Immature natural killer cell (primary cell): ENCODE results near the gene ZC3HAV1L. TPM values are rescaled to one million over a fixed set of nuclear protein-coding genes. Genes with fewer than 3 reads are reported as not detected.
"Not testable (repeated sequence)": the region's sequence is repeated elsewhere in the genome, so short reads cannot be mapped to it uniquely, and the experiment has no call there.

Source experiments
- DNase-seq, 3 donors: peaks; one replicate each; pipeline ENCODE4 v3.0.0; 2022; ENCODE audit warnings: mixed read lengths in 1 of 3
- H3K27ac Mint-ChIP-seq, 6 donors: one replicate each; pipeline ENCODE4 v1.8.0; 2020; ENCODE audit warnings: mixed read lengths in 6 of 6, mild to moderate bottlenecking in 5 of 6, inconsistent platforms in 4 of 6, moderate library complexity in 3 of 6
- H3K27me3 Mint-ChIP-seq, 3 donors: one replicate each; pipeline ENCODE4 v1.8.0; 2020 to 2021; ENCODE audit warnings: low read depth in 3 of 3, mild to moderate bottlenecking in 3 of 3, mixed read lengths in 3 of 3, moderate library complexity in 3 of 3, inconsistent platforms in 1 of 3
- H3K36me3 Mint-ChIP-seq, 3 donors: one replicate each; pipeline ENCODE4 v1.8.0; 2020; ENCODE audit warnings: mixed read lengths in 3 of 3, inconsistent platforms in 2 of 3, mild to moderate bottlenecking in 2 of 3
- H3K4me1 Mint-ChIP-seq, 2 donors: one replicate each; pipeline ENCODE4 v1.8.0; 2020; ENCODE audit warnings: inconsistent platforms in 2 of 2, mild to moderate bottlenecking in 2 of 2, mixed read lengths in 2 of 2, moderate library complexity in 1 of 2
- H3K4me3 Mint-ChIP-seq, 5 donors: one replicate each; pipeline ENCODE4 v1.8.0; 2020; ENCODE audit warnings: mild to moderate bottlenecking in 5 of 5, mixed read lengths in 5 of 5, inconsistent platforms in 3 of 5, moderate library complexity in 3 of 5
- H3K9me3 Mint-ChIP-seq, 6 donors: one replicate each; pipeline ENCODE4 v1.8.0; 2020; ENCODE audit warnings: mild to moderate bottlenecking in 6 of 6, mixed read lengths in 6 of 6, inconsistent platforms in 4 of 6, moderate library complexity in 3 of 6
- polyA plus RNA-seq, 3 donors: library from polyadenylated mRNA; unstranded; fragments of 300-500 nt; fragmentation: Illumina TruSeq; gene quantifications; one replicate each; pipeline ENCODE4 v1.2.3, GENCODE V29; 2021

ZC3HAV1L gene
- polyA plus RNA-seq, 3 donors from 2014 or later: 0.21 to 0.40 TPM; not detected in 1

- no peak for DNase-seq
- H3K27ac Mint-ChIP-seq: peak overlapping the region in 5 of 6 donors; percentile 1 to 57 (median 53)
- no peak overlapping the region for H3K4me3 Mint-ChIP-seq
- no peaks in the 10 kb centered on the region for H3K9me3 Mint-ChIP-seq
- peaks cover 7 to 69% (median 31%) of the 10 kb centered on the region in 3 donors for H3K36me3 Mint-ChIP-seq
- peaks cover 10 to 15% (median 14%) of the 10 kb centered on the region in 3 donors for H3K27me3 Mint-ChIP-seq
- peaks cover 34 to 71% of the 10 kb centered on the region in 2 donors for H3K4me1 Mint-ChIP-seq
Observed at GRCh38 chr7:139068544-139069399, 32.9 kb upstream of the ZC3HAV1L start.

DNA sequence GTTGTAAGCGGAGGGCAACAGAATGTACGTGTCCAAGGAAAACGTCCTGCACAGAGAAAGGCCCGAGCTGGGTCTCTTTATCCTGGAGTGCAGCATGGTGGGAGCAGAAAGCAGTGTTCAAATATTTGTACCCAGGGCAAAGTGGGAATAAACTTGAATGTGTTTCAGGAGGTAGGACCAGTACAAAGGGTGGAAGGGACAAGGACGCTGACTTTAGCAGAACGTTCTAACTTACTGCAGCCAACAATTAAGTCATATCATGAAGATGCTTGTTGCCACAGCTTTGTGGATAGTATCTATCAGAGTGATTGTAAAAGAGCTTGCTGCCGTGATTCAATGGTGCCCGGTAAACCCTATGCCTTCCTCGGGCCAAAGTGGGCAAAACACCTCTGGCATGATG is 30.5 kb upstream of the ZC3HAV1L start:
- Mint-ChIP-seq H3K27me3 (peaks cover 4 to 6% (median 5%) of the 10 kb centered on the region in 3 donors), H3K36me3 (peaks cover 13 to 70% (median 33%) of the 10 kb centered on the region in 3 donors), H3K4me1 (peaks cover 26 to 73% of the 10 kb centered on the region in 2 donors)

DNA sequence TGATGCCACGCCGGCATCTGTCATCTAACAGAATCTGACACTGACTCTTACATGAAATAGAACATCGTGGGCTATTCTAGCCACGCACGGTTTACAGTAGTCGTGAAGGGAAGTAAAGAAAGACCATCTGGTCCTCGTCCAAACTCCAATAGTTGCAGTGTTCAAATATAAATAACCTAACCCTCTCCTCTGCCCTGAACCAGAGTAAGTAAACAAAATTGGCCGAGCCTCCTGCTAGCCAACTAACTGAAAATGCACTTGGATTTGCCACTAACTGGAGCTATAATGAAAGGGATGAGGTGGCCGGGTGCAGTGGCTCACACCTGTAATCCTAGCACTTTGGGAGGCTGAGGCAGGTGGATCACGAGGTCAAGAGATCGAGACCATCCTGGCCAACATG is 29.5 kb upstream of the ZC3HAV1L start:
- H3K36me3 Mint-ChIP-seq: peaks cover 18 to 79% (median 37%) of the 10 kb centered on the region in 3 donors
- H3K4me1 Mint-ChIP-seq: peaks cover 31 to 78% of the 10 kb centered on the region in 2 donors

More for the DNA sequence above, 30.5 kb upstream of the ZC3HAV1L start:
- DNase-seq: no peak
- H3K27ac Mint-ChIP-seq: peak overlapping the region in 5 of 6 donors; percentile 31 to 67 (median 57)
- no peaks in the 10 kb centered on the region for H3K9me3 Mint-ChIP-seq
- no peak overlapping the region for H3K4me3 Mint-ChIP-seq

GRCh38 chr7:139061416-139061815 is 25.6 kb upstream of the ZC3HAV1L start:
- Mint-ChIP-seq H3K4me3 (no peak overlapping the region), H3K36me3 (peaks cover 21 to 68% (median 34%) of the 10 kb centered on the region in 3 donors)

More for the DNA sequence above, 29.5 kb upstream of the ZC3HAV1L start:
- H3K27ac Mint-ChIP-seq: peak overlapping the region in 3 of 6 donors; percentile 23 to 57 (median 49)
- peaks cover 3 to 8% (median 4%) of the 10 kb centered on the region in 3 donors for H3K27me3 Mint-ChIP-seq
- H3K9me3 Mint-ChIP-seq: no peaks in the 10 kb centered on the region
- H3K4me3 Mint-ChIP-seq: no peak overlapping the region
- DNase-seq: no peak

DNA sequence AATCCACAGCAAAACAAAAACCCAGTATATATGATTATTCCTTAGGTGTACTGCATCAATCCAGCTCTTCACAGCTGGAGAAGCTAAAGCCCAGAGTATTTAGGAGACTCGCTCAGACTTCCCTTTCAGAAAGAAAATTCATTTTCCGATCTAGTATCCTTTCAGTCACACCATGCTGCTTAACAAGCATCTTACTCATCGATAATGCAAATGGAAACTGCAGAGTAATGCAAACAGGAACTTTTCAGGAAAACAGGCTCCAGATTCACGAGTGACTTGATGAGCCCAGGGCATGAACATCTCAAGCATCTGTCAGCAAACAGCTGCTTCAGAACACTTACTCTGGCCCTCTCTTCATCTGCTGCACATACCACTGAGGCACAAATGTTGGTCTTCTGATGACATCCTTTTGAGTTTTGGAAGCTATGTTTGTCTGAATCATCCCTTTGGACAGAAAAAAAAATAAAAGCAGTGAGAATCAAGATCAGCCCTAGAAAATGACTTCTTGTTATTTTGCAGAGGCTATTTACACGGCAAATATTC is 24.9 kb upstream of the ZC3HAV1L start:
- Mint-ChIP-seq H3K27ac (peak overlapping the region; percentile 52 to 88 (median 75)), H3K9me3 (no peaks in the 10 kb centered on the region), H3K36me3 (peaks cover 21 to 66% (median 30%) of the 10 kb centered on the region in 3 donors), H3K4me3 (no peak overlapping the region), H3K27me3 (peaks cover 3 to 9% (median 4%) of the 10 kb centered on the region in 3 donors), H3K4me1 (peaks cover 27 to 63% of the 10 kb centered on the region in 2 donors)
- DNase-seq: no peak

More at GRCh38 chr7:139061416-139061815, 25.6 kb upstream of the ZC3HAV1L start:
- DNase-seq: no peak
- Mint-ChIP-seq H3K27me3 (peaks cover 3 to 9% (median 4%) of the 10 kb centered on the region in 3 donors), H3K27ac (peak overlapping the region; percentile 52 to 88 (median 78)), H3K9me3 (no peaks in the 10 kb centered on the region), H3K4me1 (peaks cover 31 to 65% of the 10 kb centered on the region in 2 donors)

DNA sequence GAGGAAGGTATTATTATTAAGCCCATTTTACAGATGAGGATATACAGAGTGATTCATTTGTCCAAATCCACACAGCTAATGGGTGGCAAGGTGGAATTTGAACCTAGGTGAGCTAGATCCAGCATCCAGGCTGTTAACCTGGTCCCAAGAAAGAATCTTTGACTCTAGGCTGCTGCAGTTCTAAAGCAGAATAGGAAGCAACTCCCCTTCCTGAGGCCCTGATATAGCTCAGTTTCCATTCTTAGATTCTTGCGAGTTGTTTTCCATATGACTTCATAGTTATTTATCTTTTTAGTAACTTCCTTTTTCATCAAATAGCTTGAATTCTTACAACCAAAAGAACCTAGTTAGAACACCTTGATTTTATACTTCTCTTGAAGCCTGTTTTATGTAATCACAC is 24.1 kb upstream of the ZC3HAV1L start:
- no peak for DNase-seq
- H3K27me3 Mint-ChIP-seq: peaks cover 3 to 7% (median 4%) of the 10 kb centered on the region in 3 donors
- H3K36me3 Mint-ChIP-seq: peaks cover 21 to 59% (median 29%) of the 10 kb centered on the region in 3 donors
- H3K4me1 Mint-ChIP-seq: peaks cover 29 to 62% of the 10 kb centered on the region in 2 donors
- no peaks in the 10 kb centered on the region for H3K9me3 Mint-ChIP-seq
- H3K4me3 Mint-ChIP-seq: no peak overlapping the region
- H3K27ac Mint-ChIP-seq: peak overlapping the region; percentile 8 to 83 (median 54)

- peaks cover 21 to 57% (median 26%) of the 10 kb centered on the region in 3 donors for H3K36me3 Mint-ChIP-seq
- no peak overlapping the region for H3K4me3 Mint-ChIP-seq
- H3K9me3 Mint-ChIP-seq: no peaks in the 10 kb centered on the region
- DNase-seq: no peak
- H3K27ac Mint-ChIP-seq: peak overlapping the region in 5 of 6 donors; percentile 16 to 73 (median 49)
- peaks cover 3 to 7% (median 3%) of the 10 kb centered on the region in 3 donors for H3K27me3 Mint-ChIP-seq
- peaks cover 27 to 57% of the 10 kb centered on the region in 2 donors for H3K4me1 Mint-ChIP-seq
Observed at GRCh38 chr7:139058943-139059342, 23.1 kb upstream of the ZC3HAV1L start.

- Mint-ChIP-seq H3K4me1 (peaks cover 10 to 33% of the 10 kb centered on the region in 2 donors), H3K9me3 (no peaks in the 10 kb centered on the region), H3K36me3 (peaks cover 10 to 49% (median 20%) of the 10 kb centered on the region in 3 donors), H3K27ac (peak overlapping the region; percentile 22 to 77 (median 67)), H3K4me3 (no peak overlapping the region), H3K27me3 (peaks cover 0 to 5% (median 0%) of the 10 kb centered on the region in 3 donors)
- DNase-seq: no peak
Observed at GRCh38 chr7:139055674-139056073, 19.8 kb upstream of the ZC3HAV1L start.

GRCh38 chr7:139054656-139055055 is 18.8 kb upstream of the ZC3HAV1L start:
- not testable (repeated sequence) for H3K4me3 Mint-ChIP-seq
- H3K27ac Mint-ChIP-seq: peak overlapping the region in 3 of 6 donors; percentile 5 to 14 (median 7)

DNA sequence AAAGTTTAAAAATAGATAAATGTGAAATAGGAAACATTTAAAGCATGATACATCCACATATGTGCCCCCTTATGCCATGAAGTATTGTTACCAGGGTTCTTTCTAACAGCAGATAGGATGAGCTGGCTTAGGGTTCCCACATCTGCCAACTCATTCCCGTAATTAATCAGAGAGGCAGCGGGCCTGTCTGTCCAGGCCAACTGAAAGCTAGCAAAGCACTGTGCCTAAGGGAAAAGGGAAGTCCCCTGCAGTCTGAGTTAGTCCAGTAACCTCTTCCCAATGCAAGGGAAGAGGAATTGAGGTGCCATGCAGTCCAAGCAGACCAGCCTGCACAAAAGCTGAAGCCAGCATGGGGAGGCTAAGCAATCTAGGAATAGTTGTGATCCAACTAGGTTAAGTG is 18.3 kb upstream of the ZC3HAV1L start:
- Mint-ChIP-seq H3K27ac (peak overlapping the region in 4 of 6 donors; percentile 5 to 51 (median 10)), H3K27me3 (peaks cover 0 to 7% (median 0%) of the 10 kb centered on the region in 3 donors), H3K4me1 (peaks cover 4 to 29% of the 10 kb centered on the region in 2 donors), H3K4me3 (no peak overlapping the region), H3K9me3 (no peaks in the 10 kb centered on the region), H3K36me3 (peaks cover 15 to 52% (median 25%) of the 10 kb centered on the region in 3 donors)
- no peak for DNase-seq

More at GRCh38 chr7:139054656-139055055, 18.8 kb upstream of the ZC3HAV1L start:
- not testable (repeated sequence) for DNase-seq, H3K9me3 Mint-ChIP-seq, H3K27me3 Mint-ChIP-seq
- H3K36me3 Mint-ChIP-seq: peaks cover 10 to 46% (median 21%) of the 10 kb centered on the region in 3 donors
- peaks cover 4 to 24% of the 10 kb centered on the region in 2 donors for H3K4me1 Mint-ChIP-seq

- Mint-ChIP-seq H3K36me3 (peaks cover 22 to 57% (median 28%) of the 10 kb centered on the region in 3 donors), H3K9me3 (no peaks in the 10 kb centered on the region), H3K27me3 (peaks cover 0 to 8% (median 0%) of the 10 kb centered on the region in 3 donors), H3K4me1 (peaks cover 4 to 29% of the 10 kb centered on the region in 2 donors), H3K27ac (peak overlapping the region in 2 of 6 donors; percentile 23 to 34), H3K4me3 (no peak overlapping the region)
- no peak for DNase-seq
Observed at GRCh38 chr7:139051655-139052054, 15.8 kb upstream of the ZC3HAV1L start.

GRCh38 chr7:139049936-139050335 is 14.1 kb upstream of the ZC3HAV1L start:
- peaks cover 16 to 39% of the 10 kb centered on the region in 2 donors for H3K4me1 Mint-ChIP-seq
- H3K27ac Mint-ChIP-seq: peak overlapping the region in 3 of 6 donors; percentile 13 to 70 (median 50)
- no peaks in the 10 kb centered on the region for H3K9me3 Mint-ChIP-seq
- no peak overlapping the region for H3K4me3 Mint-ChIP-seq
- H3K27me3 Mint-ChIP-seq: peaks cover 0 to 9% (median 0%) of the 10 kb centered on the region in 3 donors
- no peak for DNase-seq
- H3K36me3 Mint-ChIP-seq: peaks cover 36 to 69% (median 37%) of the 10 kb centered on the region in 3 donors

- H3K36me3 Mint-ChIP-seq: peaks cover 36 to 65% (median 37%) of the 10 kb centered on the region in 3 donors
- no peak for DNase-seq
- peaks cover 0 to 9% (median 0%) of the 10 kb centered on the region in 3 donors for H3K27me3 Mint-ChIP-seq
- H3K4me3 Mint-ChIP-seq: no peak overlapping the region
- H3K27ac Mint-ChIP-seq: peak overlapping the region in 4 of 6 donors; percentile 14 to 66 (median 53)
- no peaks in the 10 kb centered on the region for H3K9me3 Mint-ChIP-seq
- H3K4me1 Mint-ChIP-seq: peaks cover 24 to 47% of the 10 kb centered on the region in 2 donors
Observed at GRCh38 chr7:139049111-139049510, 13.3 kb upstream of the ZC3HAV1L start.
